Natural killer cell (primary cell): ENCODE measurements around the gene OR2T35. TPM values are rescaled to one million over a fixed set of nuclear protein-coding genes. Genes with fewer than 3 reads are reported as not detected.
A peak's percentile ranks its signal among the peaks of the same experiment; 100 is the strongest.

Experiments used
- ATAC-seq, 3 donors: fragments of 150-1000 bp in 2 of 3; fragments of 200-7000 bp in 1 of 3; cut with Tn5 transposase; 1 replicate in 1 of 3; 2 replicates in 2 of 3; pipeline ENCODE4 v1.10.0; 2021; ENCODE audit warnings: mild to moderate bottlenecking in 2 of 3, moderate library complexity in 2 of 3
- DNase-seq, 2 donors: peaks; one replicate each; pipeline versions ENCODE4 v3.0.0 to v3.0.0-alpha.2; 2013 to 2021; ENCODE audit warnings: mixed read lengths in 1 of 2
- H3K27ac ChIP-seq: one replicate; pipeline ENCODE4 v1.5.1; 2013; ENCODE audit warnings: mild to moderate bottlenecking, low read length
- H3K27me3 ChIP-seq: one replicate; pipeline ENCODE4 v1.6.1; 2013; ENCODE audit warnings: low read length; ENCODE audit not compliant: control insufficient read depth, insufficient read depth
- H3K36me3 ChIP-seq: one replicate; pipeline ENCODE4 v1.6.1; 2013; ENCODE audit warnings: low read length; ENCODE audit not compliant: control insufficient read depth, insufficient read depth
- H3K4me1 ChIP-seq: one replicate; pipeline ENCODE4 v1.6.1; 2013; ENCODE audit warnings: low read length; ENCODE audit not compliant: control insufficient read depth, insufficient read depth
- H3K4me3 ChIP-seq: one replicate; pipeline ENCODE4 v1.5.1; 2013; ENCODE audit warnings: low read length
- H3K9me3 ChIP-seq: one replicate; pipeline ENCODE4 v1.6.1; 2013; ENCODE audit warnings: low read length; ENCODE audit not compliant: control insufficient read depth, insufficient read depth
- H3K27ac Mint-ChIP-seq, 2 donors: one replicate each; pipeline ENCODE4 v1.8.0; 2022; ENCODE audit warnings: mild to moderate bottlenecking in 2 of 2, mixed read lengths in 2 of 2, moderate library complexity in 1 of 2
- H3K27me3 Mint-ChIP-seq, 2 donors: one replicate each; pipeline ENCODE4 v1.8.0; 2022; ENCODE audit warnings: low read depth in 2 of 2, mixed read lengths in 2 of 2
- H3K36me3 Mint-ChIP-seq: one replicate; pipeline ENCODE4 v1.8.0; 2022; ENCODE audit warnings: mixed read lengths
- H3K4me1 Mint-ChIP-seq, 2 donors: one replicate each; pipeline ENCODE4 v1.8.0; 2022; ENCODE audit warnings: mixed read lengths in 2 of 2
- H3K4me3 Mint-ChIP-seq: one replicate; pipeline ENCODE4 v1.8.0; 2022; ENCODE audit warnings: mild to moderate bottlenecking, moderate library complexity, mixed read lengths
- H3K9me3 Mint-ChIP-seq, 2 donors: one replicate each; pipeline ENCODE4 v1.8.0; 2022; ENCODE audit warnings: mixed read lengths in 2 of 2
- WGBS: methylation state at CpG from one replicate; pipeline ENCODE4 v1.1.7; 2013; ENCODE audit warnings: missing lambda C conversion rate; ENCODE audit not compliant: insufficient coverage; 5-methylcytosine and 5-hydroxymethylcytosine counted together
- intact Hi-C: fragments of 100-400 bp; cut with micrococcal nuclease; formaldehyde crosslinking; loops from one replicate; pipeline ENCODE4 v1.14.2; 2022
- total RNA-seq, 4 donors: library from RNA; stranded (reverse); fragments of 120-200 nt in 1 of 4; gene quantifications; one replicate each; pipeline versions ENCODE4 v1.2.3 to v1.2.4, GENCODE V29; 2013 to 2022
- TF ChIP-seq, protein P1 (sequence below): fragments of 200-600 bp; IDR thresholded peaks from one replicate; pipeline ENCODE4 v1.8.0; 2022; ENCODE audit warnings: antibody characterized with exemption

Gene OR2T35
- total RNA-seq, 3 donors from 2014 or later (not counting 1 experiment from before 2014, with no cell fraction given), result not detected

DNA sequence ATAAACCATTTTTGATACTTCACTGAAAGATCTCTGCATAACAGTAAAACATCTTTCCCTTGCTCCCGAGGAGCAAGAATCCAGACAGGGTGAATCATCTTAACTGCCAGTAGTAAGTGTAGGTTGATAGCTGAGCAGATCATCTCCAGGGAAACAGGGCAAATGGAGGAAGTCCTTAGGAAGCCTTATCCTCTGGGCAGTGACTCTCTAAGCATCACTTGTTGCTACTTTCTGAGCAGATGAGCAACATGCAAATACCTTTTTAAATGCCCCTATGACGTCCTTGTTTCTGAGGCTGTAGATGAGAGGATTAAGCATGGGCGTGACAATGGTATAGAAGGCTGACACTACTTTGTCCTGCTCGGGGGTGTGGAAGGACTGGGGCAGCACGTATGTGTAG, 19.1 kb downstream of the OR2T35 start:
- TF ChIP-seq, protein P1, sequence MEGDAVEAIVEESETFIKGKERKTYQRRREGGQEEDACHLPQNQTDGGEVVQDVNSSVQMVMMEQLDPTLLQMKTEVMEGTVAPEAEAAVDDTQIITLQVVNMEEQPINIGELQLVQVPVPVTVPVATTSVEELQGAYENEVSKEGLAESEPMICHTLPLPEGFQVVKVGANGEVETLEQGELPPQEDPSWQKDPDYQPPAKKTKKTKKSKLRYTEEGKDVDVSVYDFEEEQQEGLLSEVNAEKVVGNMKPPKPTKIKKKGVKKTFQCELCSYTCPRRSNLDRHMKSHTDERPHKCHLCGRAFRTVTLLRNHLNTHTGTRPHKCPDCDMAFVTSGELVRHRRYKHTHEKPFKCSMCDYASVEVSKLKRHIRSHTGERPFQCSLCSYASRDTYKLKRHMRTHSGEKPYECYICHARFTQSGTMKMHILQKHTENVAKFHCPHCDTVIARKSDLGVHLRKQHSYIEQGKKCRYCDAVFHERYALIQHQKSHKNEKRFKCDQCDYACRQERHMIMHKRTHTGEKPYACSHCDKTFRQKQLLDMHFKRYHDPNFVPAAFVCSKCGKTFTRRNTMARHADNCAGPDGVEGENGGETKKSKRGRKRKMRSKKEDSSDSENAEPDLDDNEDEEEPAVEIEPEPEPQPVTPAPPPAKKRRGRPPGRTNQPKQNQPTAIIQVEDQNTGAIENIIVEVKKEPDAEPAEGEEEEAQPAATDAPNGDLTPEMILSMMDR, result no peak
- DNase-seq, result no peak
- Mint-ChIP-seq H3K9me3 (no peaks in the 10 kb centered on the region), H3K4me1 (no peaks in the 10 kb centered on the region), H3K36me3 (no peaks in the 10 kb centered on the region), H3K27ac (no peak overlapping the region), H3K4me3 (no peak overlapping the region), H3K27me3 (peaks cover 0 to 4% of the 10 kb centered on the region in 2 donors)
- Histone ChIP-seq H3K27ac (no peak overlapping the region), H3K4me3 (no peak overlapping the region), H3K36me3 (no peaks in the 10 kb centered on the region), H3K27me3 (no peaks in the 10 kb centered on the region), H3K4me1 (no peaks in the 10 kb centered on the region), H3K9me3 (no peaks in the 10 kb centered on the region)
- intact Hi-C loops, result no loop called here
- ATAC-seq, result no peak
- WGBS, result 88% methylated on average over 5 of the region's 5 CpGs

DNA sequence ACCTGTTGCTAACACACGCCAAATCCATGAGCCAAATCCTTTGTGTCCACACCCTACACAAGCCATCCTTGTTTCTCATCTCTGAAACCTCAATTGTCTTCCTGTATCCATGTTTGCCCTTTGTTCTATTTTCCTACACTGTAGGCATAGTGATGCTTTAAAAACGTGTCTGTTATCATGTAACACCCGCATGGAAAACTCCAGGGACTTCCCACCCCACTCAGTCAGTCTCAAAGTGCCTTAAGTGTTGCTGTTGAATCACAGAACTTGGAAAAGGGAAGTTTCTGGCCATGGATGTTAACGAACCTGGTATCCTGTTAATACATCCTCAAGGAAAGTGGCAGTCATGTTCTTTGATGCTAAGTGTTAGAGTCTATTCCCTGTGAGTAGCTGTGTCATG, 19.9 kb downstream of the OR2T35 start:
- Mint-ChIP-seq H3K27me3 (peaks cover 0 to 4% of the 10 kb centered on the region in 2 donors), H3K4me1 (no peaks in the 10 kb centered on the region), H3K36me3 (no peaks in the 10 kb centered on the region), H3K9me3 (no peaks in the 10 kb centered on the region), H3K4me3 (no peak overlapping the region), H3K27ac (no peak overlapping the region)
- Histone ChIP-seq H3K36me3 (no peaks in the 10 kb centered on the region), H3K4me3 (no peak overlapping the region), H3K9me3 (no peaks in the 10 kb centered on the region), H3K27ac (no peak overlapping the region), H3K27me3 (no peaks in the 10 kb centered on the region), H3K4me1 (no peaks in the 10 kb centered on the region)
- 78% methylated on average over 4 of the region's 4 CpGs for WGBS
- TF ChIP-seq, protein P1, result no peak
- no peak for DNase-seq
- ATAC-seq, result no peak
- intact Hi-C loops, result no loop called here

DNA sequence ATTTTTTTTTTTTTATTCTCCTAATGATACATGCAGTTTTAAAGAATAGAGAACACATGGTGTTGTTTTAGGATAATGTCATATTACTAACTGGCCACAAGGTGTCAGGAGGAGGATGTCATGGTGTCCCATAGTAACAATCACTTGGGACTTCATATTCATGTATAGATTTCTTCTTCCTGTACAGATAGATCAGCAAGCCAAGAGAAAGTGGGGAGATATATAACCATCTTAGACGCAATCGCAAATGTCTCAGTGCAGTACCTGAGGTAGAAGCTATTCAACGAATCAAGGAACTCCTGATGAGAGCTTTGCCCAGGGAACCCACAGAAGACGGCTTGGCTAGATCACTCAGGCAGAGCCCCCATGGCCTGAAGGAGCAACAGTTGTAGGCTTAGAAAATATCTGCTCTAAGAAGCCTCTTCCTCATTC, 22.5 kb downstream of the OR2T35 start:
- Histone ChIP-seq H3K4me3 (no peak overlapping the region), H3K27ac (no peak overlapping the region), H3K36me3 (no peaks in the 10 kb centered on the region), H3K27me3 (no peaks in the 10 kb centered on the region), H3K4me1 (no peaks in the 10 kb centered on the region), H3K9me3 (no peaks in the 10 kb centered on the region)
- no peak overlapping the region for H3K4me3 Mint-ChIP-seq
- peak in 1 of 3 donors; percentile 38 for ATAC-seq
- peak in 1 of 2 donors; percentile 41 for DNase-seq
- no peaks in the 10 kb centered on the region for H3K4me1 Mint-ChIP-seq
- H3K27ac Mint-ChIP-seq, result no peak overlapping the region
- H3K9me3 Mint-ChIP-seq, result no peaks in the 10 kb centered on the region
- peaks cover 0 to 4% of the 10 kb centered on the region in 2 donors for H3K27me3 Mint-ChIP-seq
- TF ChIP-seq, protein P1, result peak; percentile 23
- WGBS, result 63% methylated on average over 4 of the region's 4 CpGs
- intact Hi-C loops, result no loop called here
- H3K36me3 Mint-ChIP-seq, result no peaks in the 10 kb centered on the region

DNA sequence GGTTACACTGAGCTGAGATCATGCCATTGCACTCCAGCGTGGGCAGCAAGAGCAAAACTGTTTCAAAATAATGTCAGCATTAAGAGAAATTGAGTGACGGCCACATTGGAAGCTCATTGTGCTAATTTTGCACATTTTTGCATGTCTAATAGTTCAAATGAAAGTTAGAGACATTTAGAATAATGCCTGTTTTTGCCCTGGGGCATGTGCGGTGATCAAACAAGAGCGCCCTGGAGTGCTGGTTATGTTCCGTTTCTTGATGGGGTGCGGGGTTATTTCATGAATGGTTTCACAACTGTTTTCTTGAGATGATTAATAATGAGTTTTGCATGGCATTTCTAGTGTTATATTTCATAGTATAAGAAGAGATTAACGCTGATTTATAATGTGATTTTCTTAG, 23.3 kb downstream of the OR2T35 start:
- Histone ChIP-seq H3K27ac (no peak overlapping the region), H3K36me3 (no peaks in the 10 kb centered on the region), H3K4me1 (no peaks in the 10 kb centered on the region), H3K27me3 (no peaks in the 10 kb centered on the region), H3K4me3 (no peak overlapping the region), H3K9me3 (no peaks in the 10 kb centered on the region)
- ATAC-seq, result no peak
- no peak for DNase-seq
- no peaks in the 10 kb centered on the region for H3K9me3 Mint-ChIP-seq
- no peak overlapping the region for H3K4me3 Mint-ChIP-seq
- WGBS, result 85% methylated on average over 6 of the region's 7 CpGs
- no peak overlapping the region for H3K27ac Mint-ChIP-seq
- H3K4me1 Mint-ChIP-seq, result no peaks in the 10 kb centered on the region
- intact Hi-C loops, result no loop called here
- TF ChIP-seq, protein P1, result no peak
- peaks cover 0 to 4% of the 10 kb centered on the region in 2 donors for H3K27me3 Mint-ChIP-seq
- H3K36me3 Mint-ChIP-seq, result no peaks in the 10 kb centered on the region
